T1000 (cell line): ENCODE measurements around the gene NFATC1.

Experiments
- DNase-seq: peaks from one replicate; lab custom pipeline; 2025; ENCODE audit warnings: mixed read lengths; lab: John Stamatoyannopoulos, UW

NFATC1 gene

GRCh38 chr18:79405019-79405780 is 9.5 kb downstream of the NFATC1 start:
- DNase-seq, result no peak

GRCh38 chr18:79405781-79406575 is 10.2 kb downstream of the NFATC1 start:
- no peak for DNase-seq

- no peak for DNase-seq
These were observed 11.0 kb downstream of the NFATC1 start for GRCh38 chr18:79406708-79407107.

GRCh38 chr18:79409313-79409712 is 13.6 kb downstream of the NFATC1 start:
- no peak for DNase-seq

- no peak for DNase-seq
These were observed 14.5 kb downstream of the NFATC1 start for GRCh38 chr18:79410171-79410641.

GRCh38 chr18:79410731-79411613 is 15.2 kb downstream of the NFATC1 start:
- no peak for DNase-seq

GRCh38 chr18:79411614-79412526 is 16.1 kb downstream of the NFATC1 start:
- DNase-seq, result no peak

- no peak for DNase-seq
These were observed 17.3 kb downstream of the NFATC1 start for GRCh38 chr18:79413025-79413424.

GRCh38 chr18:79413426-79413825 is 17.7 kb downstream of the NFATC1 start:
- no peak for DNase-seq

GRCh38 chr18:79413901-79414300 is 18.2 kb downstream of the NFATC1 start:
- no peak for DNase-seq

GRCh38 chr18:79416022-79416676 is 20.4 kb downstream of the NFATC1 start:
- DNase-seq, result no peak

GRCh38 chr18:79416677-79417052 is 20.9 kb downstream of the NFATC1 start:
- DNase-seq, result no peak

GRCh38 chr18:79418236-79418635 is 22.5 kb downstream of the NFATC1 start:
- no peak for DNase-seq

- no peak for DNase-seq
These were observed 22.9 kb downstream of the NFATC1 start for GRCh38 chr18:79418642-79419041.

- no peak for DNase-seq
These were observed 24.5 kb downstream of the NFATC1 start for GRCh38 chr18:79420033-79420745.

GRCh38 chr18:79421275-79421857 is 25.6 kb downstream of the NFATC1 start:
- no peak for DNase-seq

- DNase-seq, result no peak
These were observed 26.5 kb downstream of the NFATC1 start for GRCh38 chr18:79422022-79422782.

- DNase-seq, result no peak
These were observed 27.0 kb downstream of the NFATC1 start for GRCh38 chr18:79422783-79423165.
